ENCODE measurements around the gene SIRT5. TPM values are rescaled to one million over a fixed set of nuclear protein-coding genes. Genes with fewer than 3 reads are reported as not detected.

The SIRT5 gene
- total and polyA plus RNA-seq, 2 donors from 2014 or later: 12.0 to 16.8 TPM

- no peak for TF ChIP-seq CTCF (IDR thresholded peaks at IDR 0.05; ENCODE audit: borderline replicate concordance, extremely low read depth, insufficient read depth)
- H3K27me3 ChIP-seq (ENCODE audit: control insufficient read depth, insufficient read depth, low read length): no peaks in the 10 kb centered on the region
- H3K4me3 ChIP-seq (ENCODE audit: low read length in 3 of 3): no peak overlapping the region
- FAIRE-seq: no peak
- H3K4me1 ChIP-seq (ENCODE audit: control insufficient read depth in 2 of 3, insufficient read depth in 2 of 3, low read depth in 1 of 3, low read length in 3 of 3): peaks cover 0 to 6% (median 5%) of the 10 kb centered on the region in 3 donors
- intact Hi-C loops (cut with DNase I): no loop called here
- H3K9me3 ChIP-seq (ENCODE audit: control insufficient read depth in 2 of 3, insufficient read depth in 1 of 3, low read length in 3 of 3): peaks cover 0 to 4% (median 0%) of the 10 kb centered on the region in 3 donors
- no peak overlapping the region for H3K27ac ChIP-seq (ENCODE audit: low read depth in 2 of 2, low read length in 2 of 2)
- peaks cover 0 to 3% (median 0%) of the 10 kb centered on the region in 3 donors for H3K36me3 ChIP-seq (ENCODE audit: control insufficient read depth in 2 of 3, insufficient read depth in 3 of 3, low read length in 3 of 3)
- DNase-seq: no peak
- peak overlapping the region in 1 of 3 donors; percentile 41 for H3K9ac ChIP-seq (ENCODE audit: low read length in 3 of 3)
Observed at GRCh38 chr6:13576017-13576416, 1.6 kb downstream of the SIRT5 start.

GRCh38 chr6:13577926-13578325 is 3.5 kb downstream of the SIRT5 start:
- Histone ChIP-seq H3K36me3 (ENCODE audit: control insufficient read depth in 2 of 3, insufficient read depth in 3 of 3, low read length in 3 of 3) (peaks cover 0 to 6% (median 0%) of the 10 kb centered on the region in 3 donors), H3K27me3 (ENCODE audit: control insufficient read depth, insufficient read depth, low read length) (no peaks in the 10 kb centered on the region), H3K9me3 (ENCODE audit: control insufficient read depth in 2 of 3, insufficient read depth in 1 of 3, low read length in 3 of 3) (peaks cover 0 to 4% (median 0%) of the 10 kb centered on the region in 3 donors), H3K27ac (ENCODE audit: low read depth in 2 of 2, low read length in 2 of 2) (no peak overlapping the region), H3K4me3 (ENCODE audit: low read length in 3 of 3) (no peak overlapping the region), H3K9ac (ENCODE audit: low read length in 3 of 3) (no peak overlapping the region), H3K4me1 (ENCODE audit: control insufficient read depth in 2 of 3, insufficient read depth in 2 of 3, low read depth in 1 of 3, low read length in 3 of 3) (peaks cover 0 to 6% (median 5%) of the 10 kb centered on the region in 3 donors)
- DNase-seq (no peak), FAIRE-seq (no peak)
- no peak for TF ChIP-seq CTCF (IDR thresholded peaks at IDR 0.05; ENCODE audit: borderline replicate concordance, extremely low read depth, insufficient read depth)
- intact Hi-C loops (cut with DNase I): no loop called here

GRCh38 chr6:13579911-13580310 is 5.5 kb downstream of the SIRT5 start:
- Histone ChIP-seq H3K9me3 (ENCODE audit: control insufficient read depth in 2 of 3, insufficient read depth in 1 of 3, low read length in 3 of 3) (peaks cover 0 to 4% (median 0%) of the 10 kb centered on the region in 3 donors), H3K36me3 (ENCODE audit: control insufficient read depth in 2 of 3, insufficient read depth in 3 of 3, low read length in 3 of 3) (peaks cover 0 to 6% (median 0%) of the 10 kb centered on the region in 3 donors), H3K27ac (ENCODE audit: low read depth in 2 of 2, low read length in 2 of 2) (no peak overlapping the region), H3K27me3 (ENCODE audit: control insufficient read depth, insufficient read depth, low read length) (no peaks in the 10 kb centered on the region), H3K4me3 (ENCODE audit: low read length in 3 of 3) (no peak overlapping the region), H3K9ac (ENCODE audit: low read length in 3 of 3) (no peak overlapping the region), H3K4me1 (ENCODE audit: control insufficient read depth in 2 of 3, insufficient read depth in 2 of 3, low read depth in 1 of 3, low read length in 3 of 3) (peaks cover 0 to 1% (median 0%) of the 10 kb centered on the region in 3 donors)
- FAIRE-seq: no peak
- DNase-seq: no peak
- intact Hi-C loops (cut with DNase I): no loop called here
- TF ChIP-seq CTCF (IDR thresholded peaks at IDR 0.05; ENCODE audit: borderline replicate concordance, extremely low read depth, insufficient read depth): no peak
